ENCODE measurements around the gene XYLT1.

GRCh38 chr16:17370731-17371285, 100.0 kb downstream of the XYLT1 start:
- TF ChIP-seq BHLHE40 (IDR thresholded peaks at IDR 0.05; ENCODE audit: borderline replicate concordance in 1 of 2, low read depth in 2 of 2, low read length in 1 of 2) = no peak
- no peak for TF ChIP-seq RFX5 (IDR thresholded peaks at IDR 0.05; ENCODE audit: low read depth, low read length)
- TF ChIP-seq TAF1 (IDR thresholded peaks at IDR 0.05; ENCODE audit: borderline replicate concordance, low read depth, low read length) = no peak
- no peak for TF ChIP-seq CTCF (IDR thresholded peaks at IDR 0.05 in 2 of 3, conservative IDR thresholded peaks at IDR 0.05 in 1 of 3; ENCODE audit: control insufficient read depth in 2 of 3, extremely low read depth in 1 of 3, insufficient read depth in 1 of 3, low read depth in 3 of 3, low read length in 3 of 3)
- TF ChIP-seq POLR2A (IDR thresholded peaks at IDR 0.05; ENCODE audit: low read depth, low read length) = no peak
- no peak for TF ChIP-seq HDAC6 (IDR thresholded peaks at IDR 0.05; ENCODE audit: unreplicated experiment)
- TF ChIP-seq NR2C2 (IDR thresholded peaks at IDR 0.05; ENCODE audit: borderline replicate concordance, control insufficient read depth, insufficient read length, low read depth) = no peak

Measured in GM12878 (cell line).